Transverse colon (tissue), 4 donors: Measurements from ENCODE around the gene INPP4B. TPM values are rescaled to one million over a fixed set of nuclear protein-coding genes. Genes with fewer than 3 reads are reported as not detected.

Experiments used
- DNase-seq: peaks from one replicate; pipeline ENCODE4 v3.0.0-alpha.2; 2019
- H3K27ac ChIP-seq, 4 donors: fragments of 200-600 bp; sonication (generic); 2 replicates each; pipeline ENCODE4 v1.5.1; 2016 to 2018; ENCODE audit warnings: inconsistent platforms in 4 of 4
- H3K27me3 ChIP-seq: fragments of 200-600 bp; sonication (generic); 2 replicates; pipeline ENCODE4 v1.5.1; 2017; ENCODE audit warnings: inconsistent platforms
- H3K36me3 ChIP-seq, 4 donors: fragments of 200-600 bp; sonication (generic); 2 replicates each; pipeline ENCODE4 v1.5.1; 2017 to 2019; ENCODE audit warnings: inconsistent platforms in 4 of 4
- H3K4me1 ChIP-seq, 4 donors: fragments of 200-600 bp; sonication (generic); 2 replicates each; pipeline ENCODE4 v1.5.1; 2017 to 2020; ENCODE audit warnings: inconsistent platforms in 4 of 4
- H3K4me3 ChIP-seq, 4 donors: fragments of 200-600 bp; sonication (generic); 1 replicate in 1 of 4; 2 replicates in 3 of 4; pipeline versions ENCODE4 v1.5.1 to v1.6.1; 2017 to 2019; ENCODE audit warnings: inconsistent platforms in 4 of 4
- H3K9me3 ChIP-seq, 2 donors: fragments of 200-600 bp; sonication (generic); 2 replicates each; pipeline ENCODE4 v1.5.1; 2017 to 2019; ENCODE audit warnings: inconsistent platforms in 2 of 2
- CTCF ChIP-seq, 5 experiments: fragments of 200-600 bp in 3 of 5; fragments of 450-650 bp in 2 of 5; sonication (generic) in 3 of 5; IDR thresholded peaks; 1 replicate in 2 of 5; 2 replicates in 3 of 5; pipeline ENCODE4 v1.5.1; 2016 to 2017; ENCODE audit warnings: antibody characterized with exemption in 5 of 5, inconsistent platforms in 3 of 5, mild to moderate bottlenecking in 2 of 5, moderate library complexity in 1 of 5
- EP300 ChIP-seq: sonication (generic); formaldehyde crosslinking; IDR thresholded peaks from one replicate; pipeline ENCODE4 v1.6.1; 2017; ENCODE audit warnings: antibody characterized with exemption, low read depth
- POLR2A ChIP-seq: fragments of 450-650 bp; IDR thresholded peaks from one replicate; pipeline ENCODE4 v1.6.1; 2016; ENCODE audit warnings: antibody characterized with exemption, mild to moderate bottlenecking, moderate library complexity
- POLR2AphosphoS5 ChIP-seq, 3 donors: sonication (generic); formaldehyde crosslinking; IDR thresholded peaks; one replicate each; pipeline ENCODE4 v1.6.1; 2016; ENCODE audit warnings: antibody characterized with exemption in 3 of 3
- WGBS, 2 donors: methylation state at CpG; one replicate each; pipeline ENCODE4 v1.1.5; 2018; ENCODE audit warnings: low coverage in 1 of 2; 5-methylcytosine and 5-hydroxymethylcytosine counted together
- in situ Hi-C, 4 donors: fragments of 200-750 bp; cut with MboI; loops; one replicate each; pipeline versions ENCODE4 v1.15.0 to v1.15.1; 2017; ENCODE audit warnings: low sequenced_read_pairs in 3 of 4, low pct_ligation_motif_present in 1 of 4, low pct_unique_long_range_greater_than_20kb in 1 of 4
- intact Hi-C: fragments of 100-400 bp; cut with DNase I; formaldehyde crosslinking; loops from one replicate; pipeline ENCODE4 v1.15.1; 2023; ENCODE audit warnings: low total_unique reads
- total RNA-seq, 4 donors: library from RNA; depleted of rRNA; stranded (reverse); fragments of >200 nt; gene quantifications; one replicate each; pipeline ENCODE4 v1.1.0, GENCODE V29; 2016

INPP4B gene
- total RNA-seq, 4 donors from 2014 or later: 18.3 to 33.8 (median 31.4) TPM

- DNase-seq: no peak
- WGBS, 2 donors: 85 to 86% methylated on average over 3 of the region's 3 CpGs
- in situ Hi-C loops: no loop called here
- H3K36me3 ChIP-seq: no peaks in the 10 kb centered on the region
- H3K4me1 ChIP-seq: peaks cover 0 to 5% (median 0%) of the 10 kb centered on the region in 4 donors
- no peaks in the 10 kb centered on the region for H3K9me3 ChIP-seq
- intact Hi-C loops: loop anchor here (10.0 kb wide), 1 partner anchor 1788 kb away; no protein-coding TSS in a partner anchor
- TF ChIP-seq CTCF (IDR thresholded peaks at IDR 0.05) (no peak), POLR2A (no peak), EP300 (no peak), POLR2AphosphoS5 (IDR thresholded peaks at IDR 0.05) (no peak)
- H3K27me3 ChIP-seq: no peaks in the 10 kb centered on the region
- H3K4me3 ChIP-seq: no peak overlapping the region
- H3K27ac ChIP-seq: no peak overlapping the region
These were observed 579.0 kb downstream of the INPP4B start for GRCh38 chr4:142267101-142267500.

- 89 to 96% methylated on average over 2 of the region's 2 CpGs for WGBS, 2 donors
- Histone ChIP-seq H3K9me3 (no peaks in the 10 kb centered on the region), H3K27me3 (no peaks in the 10 kb centered on the region), H3K4me3 (no peak overlapping the region), H3K4me1 (peaks cover 0 to 5% (median 0%) of the 10 kb centered on the region in 4 donors), H3K36me3 (no peaks in the 10 kb centered on the region), H3K27ac (no peak overlapping the region)
- no peak for TF ChIP-seq POLR2AphosphoS5 (IDR thresholded peaks at IDR 0.05)
- no peak for TF ChIP-seq EP300
- no peak for TF ChIP-seq POLR2A
- no peak for TF ChIP-seq CTCF (IDR thresholded peaks at IDR 0.05)
- DNase-seq: no peak
- in situ Hi-C loops: no loop called here
- intact Hi-C loops: loop anchor here (10.0 kb wide), 1 partner anchor 1789 kb away; no protein-coding TSS in a partner anchor
These were observed 580.2 kb downstream of the INPP4B start for GRCh38 chr4:142265946-142266345.

GRCh38 chr4:142265536-142265935 is 580.6 kb downstream of the INPP4B start:
- no peak for DNase-seq
- no peaks in the 10 kb centered on the region for H3K36me3 ChIP-seq
- in situ Hi-C loops (no loop called here), intact Hi-C loops (loop anchor here (10.0 kb wide), 1 partner anchor 1789 kb away; no protein-coding TSS in a partner anchor)
- H3K27ac ChIP-seq: no peak overlapping the region
- H3K27me3 ChIP-seq: no peaks in the 10 kb centered on the region
- H3K4me3 ChIP-seq: no peak overlapping the region
- no peaks in the 10 kb centered on the region for H3K9me3 ChIP-seq
- no peak for TF ChIP-seq EP300
- WGBS, 2 donors: 43 to 70% methylated on average over 3 of the region's 3 CpGs
- peaks cover 0 to 5% (median 0%) of the 10 kb centered on the region in 4 donors for H3K4me1 ChIP-seq

GRCh38 chr4:142264961-142265360 is 581.1 kb downstream of the INPP4B start:
- DNase-seq: no peak
- no peaks in the 10 kb centered on the region for H3K36me3 ChIP-seq
- no peaks in the 10 kb centered on the region for H3K9me3 ChIP-seq
- peaks cover 0 to 5% (median 0%) of the 10 kb centered on the region in 4 donors for H3K4me1 ChIP-seq
- no peak overlapping the region for H3K4me3 ChIP-seq
- TF ChIP-seq POLR2AphosphoS5 (IDR thresholded peaks at IDR 0.05): no peak
- no peak for TF ChIP-seq EP300
- no peak for TF ChIP-seq POLR2A
- TF ChIP-seq CTCF (IDR thresholded peaks at IDR 0.05): no peak
- no peaks in the 10 kb centered on the region for H3K27me3 ChIP-seq
- 72 to 86% methylated on average over 1 to 2 of the region's 2 CpGs for WGBS, 2 donors
- intact Hi-C loops (loop anchor here (10.0 kb wide), 1 partner anchor 1790 kb away; no protein-coding TSS in a partner anchor), in situ Hi-C loops (no loop called here)
- H3K27ac ChIP-seq: no peak overlapping the region

GRCh38 chr4:142262956-142263355 is 583.1 kb downstream of the INPP4B start:
- H3K36me3 ChIP-seq: no peaks in the 10 kb centered on the region
- TF ChIP-seq POLR2AphosphoS5 (IDR thresholded peaks at IDR 0.05) (no peak), CTCF (IDR thresholded peaks at IDR 0.05) (no peak), POLR2A (no peak), EP300 (no peak)
- DNase-seq: no peak
- no peaks in the 10 kb centered on the region for H3K9me3 ChIP-seq
- peaks cover 0 to 5% (median 0%) of the 10 kb centered on the region in 4 donors for H3K4me1 ChIP-seq
- no peak overlapping the region for H3K27ac ChIP-seq
- H3K4me3 ChIP-seq: no peak overlapping the region
- intact Hi-C loops: loop anchor here (10.0 kb wide), 1 partner anchor 1792 kb away; no protein-coding TSS in a partner anchor
- no peaks in the 10 kb centered on the region for H3K27me3 ChIP-seq
- in situ Hi-C loops: no loop called here
- 72% methylated on average over 2 of the region's 2 CpGs; no CpG with 5 or more reads in 1 of the 2 donors for WGBS, 2 donors
